Islet of Langerhans (tissue), 1 donor: Measurements from ENCODE around the gene GALNT5.
"Not testable (repeated sequence)": the region's sequence is repeated elsewhere in the genome, so short reads cannot be mapped to it uniquely, and the experiment has no call there.

ENCODE experiments used
- FAIRE-seq: peaks from one replicate; lab custom pipeline; 2011; peaks lifted over from hg19 to GRCh38; lab: Jason Lieb, UNC

Gene GALNT5

GRCh38 chr2:157257312-157258252 is at the start of gene GALNT5:
TSS of gene GALNT5 (plus strand) at chr2:157257705. CDS start at chr2:157258083, 378 bp downstream.
- FAIRE-seq = no peak

- FAIRE-seq = no peak
These were observed 41.1 kb upstream of the GALNT5 start for GRCh38 chr2:157216286-157216965.

GRCh38 chr2:157217409-157217808 is 40.1 kb upstream of the GALNT5 start:
- FAIRE-seq = no peak

- no peak for FAIRE-seq
These were observed 38.6 kb upstream of the GALNT5 start for GRCh38 chr2:157218911-157219310.

GRCh38 chr2:157220502-157220901 is 37.0 kb upstream of the GALNT5 start:
- no peak for FAIRE-seq

- FAIRE-seq = no peak
These were observed 36.0 kb upstream of the GALNT5 start for GRCh38 chr2:157221394-157221988.

GRCh38 chr2:157223624-157224205 is 33.8 kb upstream of the GALNT5 start:
- FAIRE-seq = no peak

GRCh38 chr2:157224448-157224847 is 33.1 kb upstream of the GALNT5 start:
- not testable (repeated sequence) for FAIRE-seq

- FAIRE-seq = no peak
These were observed 29.9 kb upstream of the GALNT5 start for GRCh38 chr2:157227592-157227991.

- FAIRE-seq = no peak
These were observed 28.6 kb upstream of the GALNT5 start for GRCh38 chr2:157228946-157229345.

- no peak for FAIRE-seq
These were observed 27.9 kb upstream of the GALNT5 start for GRCh38 chr2:157229572-157229971.

- no peak for FAIRE-seq
These were observed 26.0 kb upstream of the GALNT5 start for GRCh38 chr2:157231476-157231875.

- no peak for FAIRE-seq
These were observed 24.0 kb upstream of the GALNT5 start for GRCh38 chr2:157233506-157233905.

GRCh38 chr2:157236404-157236803 is 21.1 kb upstream of the GALNT5 start:
- no peak for FAIRE-seq

GRCh38 chr2:157238296-157238695 is 19.2 kb upstream of the GALNT5 start:
- FAIRE-seq = no peak

GRCh38 chr2:157244691-157245090 is 12.8 kb upstream of the GALNT5 start:
- FAIRE-seq = no peak

- no peak for FAIRE-seq
These were observed 12.2 kb upstream of the GALNT5 start for GRCh38 chr2:157245144-157245840.

- FAIRE-seq = no peak
These were observed 11.4 kb upstream of the GALNT5 start for GRCh38 chr2:157245846-157246764.

- no peak for FAIRE-seq
These were observed 10.6 kb upstream of the GALNT5 start for GRCh38 chr2:157246765-157247407.

GRCh38 chr2:157250836-157251235 is 6.7 kb upstream of the GALNT5 start:
- FAIRE-seq = no peak
